Heart left ventricle (tissue), 13 donors: ENCODE measurements around the gene CXCL10.

ENCODE experiments used
- POLR2A ChIP-seq, 2 donors: fragments of 450-650 bp; IDR thresholded peaks; one replicate each; pipeline ENCODE4 v1.6.1; 2017; ENCODE audit warnings: antibody characterized with exemption in 2 of 2, mild to moderate bottlenecking in 2 of 2, moderate library complexity in 2 of 2
- TF ChIP-seq, protein P1 (sequence below), 12 donors: fragments of 200-600 bp; sonication (generic) in 4 of 12; IDR thresholded peaks; one replicate each; pipeline versions ENCODE4 v1.5.0 to v1.8.0; 2018 to 2022; ENCODE audit warnings: antibody characterized with exemption in 12 of 12, mild to moderate bottlenecking in 5 of 12
- donor health status: ischemic (EF 13 %, LVEDD 7.1; RV severe dilation, severe dysfunction).
- donor health status: DM: no; HTN: yes; CAD: no.
- donor health status: DM: no; HTN: no; CAD: no.
- donor health status: ischemic (EF 25% LVEDD 6.9; RV normal size, moderate dysfunction).
- donor health status: ischemic (EF 25% LVEDD 5.7; RV mildly dilated, moderate dysfunction).
- donor health status: ischemic (EF 35%, LVEDD 5.7; RV mildly dilated, moderate dysfunction).
- donor health status: nonischemic (EF 11% LVEDD 7.7; RV severe dilation, severe dysfunction).
- donor health status: DM: yes; HTN: yes; CAD: no.
- donor health status: PGD.
- donor health status: ischemic (EF 29% LVEDD 5.4; RV normal size, mild dysfunction).
- donor health status: nonischemic (EF 23%, LVEDD 6.1; RV moderate dilation, normal function).

DNA sequence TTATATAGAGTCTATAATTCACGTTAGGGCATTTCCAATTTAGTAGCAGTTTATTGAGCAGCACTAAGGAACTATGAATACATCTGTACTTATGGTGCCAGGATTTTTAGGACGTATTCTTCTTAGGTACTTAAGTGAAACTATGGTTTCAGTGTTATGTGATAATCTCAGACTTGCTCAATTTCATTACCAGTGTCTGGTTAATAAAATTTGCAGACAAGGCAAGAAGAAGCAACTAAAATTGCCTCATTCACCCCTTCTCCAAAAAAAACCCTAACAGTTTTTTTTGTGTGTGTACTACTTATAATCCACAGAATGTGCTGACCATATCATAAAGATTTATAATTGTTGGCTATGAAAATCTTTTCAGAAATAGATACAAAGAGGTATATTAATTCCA is 6.0 kb upstream of the CXCL10 start:
- no peak for TF ChIP-seq POLR2A (IDR thresholded peaks at IDR 0.05)
- TF ChIP-seq, protein P1, sequence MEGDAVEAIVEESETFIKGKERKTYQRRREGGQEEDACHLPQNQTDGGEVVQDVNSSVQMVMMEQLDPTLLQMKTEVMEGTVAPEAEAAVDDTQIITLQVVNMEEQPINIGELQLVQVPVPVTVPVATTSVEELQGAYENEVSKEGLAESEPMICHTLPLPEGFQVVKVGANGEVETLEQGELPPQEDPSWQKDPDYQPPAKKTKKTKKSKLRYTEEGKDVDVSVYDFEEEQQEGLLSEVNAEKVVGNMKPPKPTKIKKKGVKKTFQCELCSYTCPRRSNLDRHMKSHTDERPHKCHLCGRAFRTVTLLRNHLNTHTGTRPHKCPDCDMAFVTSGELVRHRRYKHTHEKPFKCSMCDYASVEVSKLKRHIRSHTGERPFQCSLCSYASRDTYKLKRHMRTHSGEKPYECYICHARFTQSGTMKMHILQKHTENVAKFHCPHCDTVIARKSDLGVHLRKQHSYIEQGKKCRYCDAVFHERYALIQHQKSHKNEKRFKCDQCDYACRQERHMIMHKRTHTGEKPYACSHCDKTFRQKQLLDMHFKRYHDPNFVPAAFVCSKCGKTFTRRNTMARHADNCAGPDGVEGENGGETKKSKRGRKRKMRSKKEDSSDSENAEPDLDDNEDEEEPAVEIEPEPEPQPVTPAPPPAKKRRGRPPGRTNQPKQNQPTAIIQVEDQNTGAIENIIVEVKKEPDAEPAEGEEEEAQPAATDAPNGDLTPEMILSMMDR (IDR thresholded peaks at IDR 0.05) = no peak
